ENCODE results near the gene MALSU1. TPM values are rescaled to one million over a fixed set of nuclear protein-coding genes. Genes with fewer than 3 reads are reported as not detected.

MALSU1 gene
- total RNA-seq, 1 donor from 2014 or later = 46.2 TPM

DNA sequence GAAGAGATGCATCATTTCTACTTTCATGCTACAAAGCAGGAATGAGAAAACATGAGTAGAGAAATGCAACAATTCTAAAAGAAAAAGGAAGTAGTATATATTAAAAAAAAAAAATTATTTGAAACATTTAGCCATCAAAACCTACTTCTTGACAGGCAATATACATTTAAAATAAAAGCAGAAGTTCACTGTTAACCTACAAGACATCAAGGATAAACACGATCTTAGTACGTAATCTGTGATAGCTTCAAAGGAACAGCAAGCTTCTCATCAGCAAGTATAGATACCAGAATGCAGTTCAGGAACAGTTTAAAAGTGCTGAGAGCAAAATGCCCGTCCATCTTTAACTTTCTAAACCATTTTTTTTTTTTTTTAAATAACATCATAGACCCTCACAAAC lies 36.9 kb downstream of the MALSU1 start:
- Mint-ChIP-seq H3K9me3 (ENCODE audit: unreplicated experiment) (peaks cover 7% of the 10 kb centered on the region), H3K4me3 (ENCODE audit: unreplicated experiment) (no peak overlapping the region), H3K4me1 (ENCODE audit: unreplicated experiment) (peaks cover 67% of the 10 kb centered on the region), H3K27me3 (ENCODE audit: unreplicated experiment) (no peaks in the 10 kb centered on the region), H3K36me3 (ENCODE audit: unreplicated experiment) (peaks cover 32% of the 10 kb centered on the region), H3K27ac (ENCODE audit: unreplicated experiment) (peak overlapping the region; percentile 25)
- no peak for DNase-seq (ENCODE audit: extremely low spot score, unreplicated experiment)
- TF ChIP-seq CTCF (IDR thresholded peaks at IDR 0.05) = no peak

DNA sequence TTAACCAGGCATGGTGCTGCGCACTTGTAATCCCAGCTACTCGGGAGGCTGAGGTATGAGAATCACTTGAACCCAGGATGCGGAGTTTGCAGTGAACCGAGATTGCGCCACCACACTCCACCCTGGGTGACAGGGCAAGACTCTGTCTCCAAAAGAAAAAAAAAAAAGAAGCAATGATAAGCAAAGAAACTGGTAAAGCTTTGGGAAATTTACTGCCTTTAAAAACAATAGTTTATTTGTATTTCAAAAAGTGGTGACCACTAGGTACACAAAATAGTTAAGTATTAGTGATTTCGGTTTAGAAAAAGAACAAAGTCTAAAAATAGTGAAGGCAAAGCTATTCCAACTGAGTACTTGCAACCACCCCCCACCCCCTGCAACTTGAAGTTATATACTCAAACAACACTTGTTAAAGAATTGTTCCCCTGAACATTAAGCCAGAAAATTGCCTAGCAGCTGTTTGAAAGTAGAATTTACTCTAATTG lies 37.7 kb downstream of the MALSU1 start:
- Mint-ChIP-seq H3K36me3 (ENCODE audit: unreplicated experiment) (peaks cover 32% of the 10 kb centered on the region), H3K27me3 (ENCODE audit: unreplicated experiment) (no peaks in the 10 kb centered on the region), H3K9me3 (ENCODE audit: unreplicated experiment) (peaks cover 7% of the 10 kb centered on the region), H3K27ac (ENCODE audit: unreplicated experiment) (no peak overlapping the region), H3K4me3 (ENCODE audit: unreplicated experiment) (no peak overlapping the region), H3K4me1 (ENCODE audit: unreplicated experiment) (peaks cover 64% of the 10 kb centered on the region)
- no peak for DNase-seq (ENCODE audit: extremely low spot score, unreplicated experiment)
- TF ChIP-seq CTCF (IDR thresholded peaks at IDR 0.05) = no peak

GRCh38 chr7:23337374-23337773 lies 38.2 kb downstream of the MALSU1 start:
- no peak for TF ChIP-seq CTCF (IDR thresholded peaks at IDR 0.05)
- Mint-ChIP-seq H3K36me3 (ENCODE audit: unreplicated experiment) (peaks cover 34% of the 10 kb centered on the region), H3K4me1 (ENCODE audit: unreplicated experiment) (peaks cover 64% of the 10 kb centered on the region), H3K4me3 (ENCODE audit: unreplicated experiment) (no peak overlapping the region), H3K9me3 (ENCODE audit: unreplicated experiment) (peaks cover 7% of the 10 kb centered on the region), H3K27ac (ENCODE audit: unreplicated experiment) (no peak overlapping the region), H3K27me3 (ENCODE audit: unreplicated experiment) (no peaks in the 10 kb centered on the region)
- no peak for DNase-seq (ENCODE audit: extremely low spot score, unreplicated experiment)

- no peak for DNase-seq (ENCODE audit: extremely low spot score, unreplicated experiment)
- H3K4me1 Mint-ChIP-seq (ENCODE audit: unreplicated experiment) = peaks cover 57% of the 10 kb centered on the region
- H3K9me3 Mint-ChIP-seq (ENCODE audit: unreplicated experiment) = peaks cover 7% of the 10 kb centered on the region
- no peak overlapping the region for H3K27ac Mint-ChIP-seq (ENCODE audit: unreplicated experiment)
- no peaks in the 10 kb centered on the region for H3K27me3 Mint-ChIP-seq (ENCODE audit: unreplicated experiment)
- no peak for TF ChIP-seq CTCF (IDR thresholded peaks at IDR 0.05)
- peaks cover 38% of the 10 kb centered on the region for H3K36me3 Mint-ChIP-seq (ENCODE audit: unreplicated experiment)
- H3K4me3 Mint-ChIP-seq (ENCODE audit: unreplicated experiment) = no peak overlapping the region
These were observed 39.3 kb downstream of the MALSU1 start for GRCh38 chr7:23338439-23338838.

- Mint-ChIP-seq H3K9me3 (ENCODE audit: unreplicated experiment) (peaks cover 7% of the 10 kb centered on the region), H3K27me3 (ENCODE audit: unreplicated experiment) (no peaks in the 10 kb centered on the region), H3K27ac (ENCODE audit: unreplicated experiment) (peak overlapping the region; percentile 19), H3K4me3 (ENCODE audit: unreplicated experiment) (no peak overlapping the region), H3K36me3 (ENCODE audit: unreplicated experiment) (peaks cover 41% of the 10 kb centered on the region), H3K4me1 (ENCODE audit: unreplicated experiment) (peaks cover 57% of the 10 kb centered on the region)
- DNase-seq (ENCODE audit: extremely low spot score, unreplicated experiment) = no peak
- no peak for TF ChIP-seq CTCF (IDR thresholded peaks at IDR 0.05)
These were observed 39.7 kb downstream of the MALSU1 start for GRCh38 chr7:23338863-23339262.
